Nephron (organoid): ENCODE results near the gene HSD3B7.

Experiments
- H3K27ac Mint-ChIP-seq, 3 experiments: 2 replicates each; pipeline ENCODE4 v1.8.0; 2020; ENCODE audit warnings: mixed read lengths in 3 of 3, mild to moderate bottlenecking in 2 of 3, moderate library complexity in 1 of 3
- H3K27me3 Mint-ChIP-seq: 2 replicates; pipeline ENCODE4 v1.8.0; 2021; ENCODE audit warnings: low read depth, mild to moderate bottlenecking, moderate library complexity, mixed read lengths
- H3K36me3 Mint-ChIP-seq: 2 replicates; pipeline ENCODE4 v1.8.0; 2020; ENCODE audit warnings: low read depth, mixed read lengths
- H3K4me1 Mint-ChIP-seq: 2 replicates; pipeline ENCODE4 v1.8.0; 2020; ENCODE audit warnings: mixed read lengths
- H3K4me3 Mint-ChIP-seq, 3 experiments: 2 replicates each; pipeline ENCODE4 v1.8.0; 2020; ENCODE audit warnings: mild to moderate bottlenecking in 3 of 3, mixed read lengths in 3 of 3, moderate library complexity in 2 of 3
- H3K9me3 Mint-ChIP-seq: 2 replicates; pipeline ENCODE4 v1.8.0; 2020; ENCODE audit warnings: mixed read lengths
- CTCF ChIP-seq, 3 experiments: fragments of 200-600 bp; sonication (generic); IDR thresholded peaks; one replicate each; pipeline ENCODE4 v1.5.0; 2021; ENCODE audit warnings: antibody characterized with exemption in 3 of 3; ENCODE audit not compliant: unreplicated experiment in 3 of 3

HSD3B7 gene

GRCh38 chr16:31036691-31037090 lies 51.7 kb downstream of the HSD3B7 start:
- Mint-ChIP-seq H3K4me1 (peaks cover 19% of the 10 kb centered on the region), H3K27me3 (no peaks in the 10 kb centered on the region), H3K9me3 (no peaks in the 10 kb centered on the region), H3K4me3 (peak overlapping the region in 2 of 3 experiments; percentile 34 to 40), H3K27ac (no peak overlapping the region), H3K36me3 (peaks cover 16% of the 10 kb centered on the region)
- no peak for TF ChIP-seq CTCF (IDR thresholded peaks at IDR 0.05; ENCODE audit: unreplicated experiment in 3 of 3)
